Cardiac atrium fibroblast (primary cell): Measurements from ENCODE around the gene SEMA3E. TPM values are rescaled to one million over a fixed set of nuclear protein-coding genes. Genes with fewer than 3 reads are reported as not detected.

Experiments used
- total RNA-seq: library from RNA; depleted of rRNA; stranded (reverse); fragments of >200 nt; gene quantifications from 2 replicates; pipeline ENCODE4 v1.2.3, GENCODE V29; 2015

The SEMA3E gene
- not detected in 2 replicates for total RNA-seq

DNA sequence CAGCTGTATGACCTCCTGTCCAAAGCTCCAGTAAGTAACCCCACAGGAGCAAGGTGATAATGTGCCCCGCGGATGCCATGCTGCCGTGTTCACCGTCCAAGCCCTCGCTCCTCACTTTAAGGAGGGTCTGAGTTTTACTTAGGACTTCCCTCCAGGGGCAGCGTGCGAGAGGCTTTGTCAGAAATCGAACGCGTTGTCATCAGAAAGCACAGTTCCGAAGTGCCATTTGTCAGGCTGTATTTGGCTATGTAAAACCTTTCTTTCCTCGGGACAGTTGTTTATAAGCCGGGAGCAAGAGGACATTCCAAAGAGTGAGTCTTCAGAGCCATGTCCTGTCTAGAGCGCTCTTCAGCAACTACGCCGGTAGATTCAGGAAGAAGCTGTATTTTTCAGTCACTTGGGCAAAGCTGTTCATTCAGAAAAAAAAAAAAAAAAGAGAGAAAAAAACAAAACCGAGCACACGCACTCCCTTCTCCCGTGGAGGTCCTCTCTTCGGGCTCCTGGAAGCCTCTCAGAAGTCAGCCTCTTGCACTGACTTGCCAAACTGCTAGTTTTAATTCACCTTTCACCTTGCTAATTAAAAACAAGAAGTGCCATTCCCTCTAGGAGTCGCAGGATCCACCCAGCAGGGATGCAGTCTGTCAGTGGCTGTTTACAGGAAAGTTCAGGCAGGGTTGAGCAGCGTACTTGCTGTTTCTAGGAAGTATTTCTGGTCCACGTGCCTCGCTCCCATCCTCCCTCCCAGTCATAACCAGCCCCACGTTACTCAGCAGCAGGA lies at the start of gene SEMA3E:
Gene SEMA3E, minus strand, starts transcription at position 676 of the 778 bp plus-strand sequence.

